Activated CD8-positive, alpha-beta memory T cell treated with anti-CD3 and anti-CD28 coated beads for 48 hours (primary cell): ENCODE measurements around the gene PON1.

Experiments
- DNase-seq, 3 experiments: peaks; one replicate each; pipeline ENCODE4 v3.0.0-alpha.2; 2020; ENCODE audit warnings: low read depth in 2 of 3, low spot score in 2 of 3

Gene PON1

GRCh38 chr7:95261895-95262415, 62.4 kb downstream of the PON1 start:
- no peak for DNase-seq

- no peak for DNase-seq
Measured at GRCh38 chr7:95255691-95256090, 68.6 kb downstream of the PON1 start.

GRCh38 chr7:95253986-95254385, 70.3 kb downstream of the PON1 start:
- no peak for DNase-seq

GRCh38 chr7:95251966-95252365, 72.4 kb downstream of the PON1 start:
- DNase-seq: no peak

- DNase-seq: no peak
Measured at GRCh38 chr7:95250571-95250970, 73.8 kb downstream of the PON1 start.
